Fibroblast of lung (primary cell): ENCODE data around the gene VGF.

Experiments used
- EZH2 ChIP-seq: IDR thresholded peaks from 2 replicates; pipeline ENCODE4 v1.5.1; 2012; ENCODE audit warnings: low read length, control low read depth, mild to moderate bottlenecking; ENCODE audit errors: missing control alignments
- TF ChIP-seq, protein P1 (sequence below), 2 donors: IDR thresholded peaks in 1 of 2; conservative IDR thresholded peaks in 1 of 2; 1 replicate in 1 of 2; 2 replicates in 1 of 2; pipeline ENCODE4 v1.5.1; 2011 to 2012; ENCODE audit warnings: low read length in 2 of 2, control low read depth in 1 of 2, inconsistent platforms in 1 of 2, low read depth in 1 of 2, mild to moderate bottlenecking in 1 of 2

DNA sequence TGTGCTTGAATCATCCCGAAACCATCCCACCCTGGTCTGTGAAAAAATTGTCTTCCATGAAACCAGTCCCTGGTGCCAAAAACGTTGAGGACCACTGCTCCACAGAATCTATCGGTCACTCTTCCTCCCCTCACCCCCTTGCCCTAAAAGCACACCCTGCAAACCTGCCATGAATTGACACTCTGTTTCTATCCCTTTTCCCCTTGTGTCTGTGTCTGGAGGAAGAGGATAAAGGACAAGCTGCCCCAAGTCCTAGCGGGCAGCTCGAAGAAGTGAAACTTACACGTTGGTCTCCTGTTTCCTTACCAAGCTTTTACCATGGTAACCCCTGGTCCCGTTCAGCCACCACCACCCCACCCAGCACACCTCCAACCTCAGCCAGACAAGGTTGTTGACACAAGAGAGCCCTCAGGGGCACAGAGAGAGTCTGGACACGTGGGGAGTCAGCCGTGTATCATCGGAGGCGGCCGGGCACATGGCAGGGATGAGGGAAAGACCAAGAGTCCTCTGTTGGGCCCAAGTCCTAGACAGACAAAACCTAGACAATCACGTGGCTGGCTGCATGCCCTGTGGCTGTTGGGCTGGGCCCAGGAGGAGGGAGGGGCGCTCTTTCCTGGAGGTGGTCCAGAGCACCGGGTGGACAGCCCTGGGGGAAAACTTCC, 39.2 kb downstream of the VGF start:
- TF ChIP-seq, protein P1, sequence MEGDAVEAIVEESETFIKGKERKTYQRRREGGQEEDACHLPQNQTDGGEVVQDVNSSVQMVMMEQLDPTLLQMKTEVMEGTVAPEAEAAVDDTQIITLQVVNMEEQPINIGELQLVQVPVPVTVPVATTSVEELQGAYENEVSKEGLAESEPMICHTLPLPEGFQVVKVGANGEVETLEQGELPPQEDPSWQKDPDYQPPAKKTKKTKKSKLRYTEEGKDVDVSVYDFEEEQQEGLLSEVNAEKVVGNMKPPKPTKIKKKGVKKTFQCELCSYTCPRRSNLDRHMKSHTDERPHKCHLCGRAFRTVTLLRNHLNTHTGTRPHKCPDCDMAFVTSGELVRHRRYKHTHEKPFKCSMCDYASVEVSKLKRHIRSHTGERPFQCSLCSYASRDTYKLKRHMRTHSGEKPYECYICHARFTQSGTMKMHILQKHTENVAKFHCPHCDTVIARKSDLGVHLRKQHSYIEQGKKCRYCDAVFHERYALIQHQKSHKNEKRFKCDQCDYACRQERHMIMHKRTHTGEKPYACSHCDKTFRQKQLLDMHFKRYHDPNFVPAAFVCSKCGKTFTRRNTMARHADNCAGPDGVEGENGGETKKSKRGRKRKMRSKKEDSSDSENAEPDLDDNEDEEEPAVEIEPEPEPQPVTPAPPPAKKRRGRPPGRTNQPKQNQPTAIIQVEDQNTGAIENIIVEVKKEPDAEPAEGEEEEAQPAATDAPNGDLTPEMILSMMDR (conservative IDR thresholded peaks at IDR 0.05 in 1 of 2, IDR thresholded peaks at IDR 0.05 in 1 of 2; ENCODE audit: low read depth in 1 of 2, low read length in 2 of 2) = no peak
- no peak for TF ChIP-seq EZH2
